Mammary epithelial cell (primary cell): ENCODE measurements around the gene USHBP1.

Experiments
- CTCF ChIP-seq, 2 donors: IDR thresholded peaks in 1 of 2; conservative IDR thresholded peaks in 1 of 2; 2 replicates each; pipeline ENCODE4 v1.5.1; 2011 to 2012; ENCODE audit warnings: inconsistent platforms in 2 of 2, low read length in 2 of 2, mild to moderate bottlenecking in 2 of 2, control low read depth in 1 of 2, low read depth in 1 of 2; ENCODE audit not compliant: insufficient read depth in 1 of 2; ENCODE audit errors: extremely low read depth in 1 of 2
- EZH2 ChIP-seq: IDR thresholded peaks from 2 replicates; pipeline ENCODE4 v1.6.1; 2012; ENCODE audit warnings: low read length, inconsistent platforms, borderline replicate concordance

GRCh38 chr19:17235300-17235970 is 29.1 kb downstream of the USHBP1 start:
- TF ChIP-seq CTCF (conservative IDR thresholded peaks at IDR 0.05 in 1 of 2, IDR thresholded peaks at IDR 0.05 in 1 of 2; ENCODE audit: extremely low read depth in 1 of 2, insufficient read depth in 1 of 2, low read depth in 1 of 2, low read length in 2 of 2): peak; percentile 7 to 54
- TF ChIP-seq EZH2: no peak
